ENCODE data around the gene TMEM147. TPM values are rescaled to one million over a fixed set of nuclear protein-coding genes. Genes with fewer than 3 reads are reported as not detected.

Gene TMEM147
- total RNA-seq, 2 donors from 2014 or later, result 49.7 to 75.8 TPM

DNA sequence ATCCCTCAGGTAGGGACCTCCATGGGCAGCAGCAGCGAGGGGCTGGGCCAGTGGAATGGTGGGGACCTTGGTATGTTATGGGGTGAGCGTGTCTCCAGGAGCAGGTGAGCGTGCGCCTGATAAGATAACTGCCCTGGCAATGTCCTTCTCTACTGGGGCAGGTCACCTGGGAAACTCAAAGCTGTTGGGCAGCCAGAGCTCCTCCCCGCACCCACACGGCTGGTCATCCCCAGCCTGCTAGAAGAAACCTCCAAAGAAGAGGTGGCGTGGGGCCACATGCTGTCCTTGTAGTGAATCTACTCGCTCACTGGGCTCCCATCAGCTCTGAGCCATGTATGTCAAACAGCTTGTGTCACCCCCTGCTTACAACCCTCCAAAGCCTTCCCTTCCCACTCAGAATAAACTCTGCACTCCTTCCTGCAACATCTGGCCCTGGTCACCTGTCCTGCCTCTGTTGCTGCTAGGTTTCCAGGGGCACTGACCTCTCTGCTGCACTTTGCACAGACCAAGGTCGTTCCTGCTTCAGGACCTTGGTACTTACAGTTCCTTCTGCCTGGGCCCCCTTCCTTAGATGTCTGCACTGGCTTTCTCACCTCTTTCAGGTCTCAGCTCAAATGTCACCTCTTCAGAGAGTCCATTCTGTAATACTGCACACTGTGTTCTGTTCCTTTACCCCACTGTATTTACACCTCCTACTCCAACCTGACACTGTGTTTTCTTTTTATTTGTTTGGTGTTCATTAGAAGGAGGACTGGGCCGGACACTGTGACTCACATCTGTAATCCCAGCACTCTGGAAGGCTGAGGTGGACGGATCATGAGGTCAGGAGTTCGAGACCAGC is 19.8 kb downstream of the TMEM147 start:
- Histone ChIP-seq H3K4me1 (ENCODE audit: control insufficient read depth in 1 of 2, low read depth in 2 of 2) (no peaks in the 10 kb centered on the region), H3K27ac (no peak overlapping the region), H3K4me3 (no peak overlapping the region), H3K9me3 (no peaks in the 10 kb centered on the region), H3K36me3 (no peaks in the 10 kb centered on the region), H3K27me3 (replicated peaks; ENCODE audit: insufficient read depth) (no peaks in the 10 kb centered on the region)
- DNase-seq (ENCODE audit: low spot score) (no peak), ATAC-seq (ENCODE audit: insufficient number of reproducible peaks, low FRiP score, low read depth) (no peak)
- TF ChIP-seq, protein P1, sequence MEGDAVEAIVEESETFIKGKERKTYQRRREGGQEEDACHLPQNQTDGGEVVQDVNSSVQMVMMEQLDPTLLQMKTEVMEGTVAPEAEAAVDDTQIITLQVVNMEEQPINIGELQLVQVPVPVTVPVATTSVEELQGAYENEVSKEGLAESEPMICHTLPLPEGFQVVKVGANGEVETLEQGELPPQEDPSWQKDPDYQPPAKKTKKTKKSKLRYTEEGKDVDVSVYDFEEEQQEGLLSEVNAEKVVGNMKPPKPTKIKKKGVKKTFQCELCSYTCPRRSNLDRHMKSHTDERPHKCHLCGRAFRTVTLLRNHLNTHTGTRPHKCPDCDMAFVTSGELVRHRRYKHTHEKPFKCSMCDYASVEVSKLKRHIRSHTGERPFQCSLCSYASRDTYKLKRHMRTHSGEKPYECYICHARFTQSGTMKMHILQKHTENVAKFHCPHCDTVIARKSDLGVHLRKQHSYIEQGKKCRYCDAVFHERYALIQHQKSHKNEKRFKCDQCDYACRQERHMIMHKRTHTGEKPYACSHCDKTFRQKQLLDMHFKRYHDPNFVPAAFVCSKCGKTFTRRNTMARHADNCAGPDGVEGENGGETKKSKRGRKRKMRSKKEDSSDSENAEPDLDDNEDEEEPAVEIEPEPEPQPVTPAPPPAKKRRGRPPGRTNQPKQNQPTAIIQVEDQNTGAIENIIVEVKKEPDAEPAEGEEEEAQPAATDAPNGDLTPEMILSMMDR (IDR thresholded peaks at IDR 0.05), result no peak

DNA sequence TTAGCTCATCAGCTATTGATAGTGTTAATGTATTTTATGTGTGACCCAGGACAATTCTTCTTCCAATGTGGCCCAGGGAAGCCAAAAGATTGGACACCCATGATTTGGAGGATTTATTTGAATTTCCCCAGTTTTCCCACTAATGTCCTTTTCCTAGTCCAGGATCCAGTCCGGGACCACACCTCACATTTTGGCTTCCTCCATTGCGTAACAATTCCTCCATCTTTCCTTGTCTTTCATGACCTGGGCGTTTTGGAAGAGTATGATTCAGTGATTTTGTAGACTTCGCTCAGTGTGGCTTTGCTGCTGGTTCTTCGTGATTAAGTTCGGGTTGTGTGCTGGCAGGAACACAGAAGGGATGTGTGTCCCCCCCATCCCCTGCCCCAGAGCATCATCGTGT is 21.3 kb downstream of the TMEM147 start:
- Histone ChIP-seq H3K4me1 (ENCODE audit: control insufficient read depth in 1 of 2, low read depth in 2 of 2) (no peaks in the 10 kb centered on the region), H3K4me3 (no peak overlapping the region), H3K27ac (no peak overlapping the region), H3K36me3 (no peaks in the 10 kb centered on the region), H3K27me3 (replicated peaks; ENCODE audit: insufficient read depth) (no peaks in the 10 kb centered on the region), H3K9me3 (no peaks in the 10 kb centered on the region)
- ATAC-seq (ENCODE audit: insufficient number of reproducible peaks, low FRiP score, low read depth), result no peak
- TF ChIP-seq, protein P1 (IDR thresholded peaks at IDR 0.05), result no peak
- DNase-seq (ENCODE audit: low spot score), result no peak

DNA sequence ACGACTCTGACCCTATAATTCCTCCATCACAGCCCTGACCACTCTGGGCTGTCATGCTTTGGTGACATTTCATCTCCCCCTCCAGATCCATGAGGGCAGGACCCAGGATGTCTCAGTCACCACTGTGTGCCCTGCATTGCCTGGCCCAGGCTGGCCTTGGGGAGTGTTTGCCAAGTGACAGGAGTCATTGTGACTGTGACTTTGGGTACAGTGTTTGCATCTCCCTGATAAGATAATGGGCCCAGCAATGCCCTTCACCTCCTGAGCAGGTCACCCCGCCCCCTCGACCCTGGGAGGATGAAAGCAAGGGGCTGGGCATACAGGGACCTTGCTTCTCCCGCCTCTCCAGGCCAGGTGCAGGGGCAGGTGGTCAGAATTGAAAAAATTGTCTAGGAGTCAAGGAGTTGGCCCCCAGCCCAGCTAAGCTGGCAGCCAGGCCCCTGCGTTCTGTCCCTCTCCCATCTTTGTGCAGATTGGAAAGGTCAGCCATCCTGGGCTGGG is 23.9 kb downstream of the TMEM147 start:
- ATAC-seq (ENCODE audit: insufficient number of reproducible peaks, low FRiP score, low read depth), result no peak
- DNase-seq (ENCODE audit: low spot score), result no peak
- H3K4me1 ChIP-seq (ENCODE audit: control insufficient read depth in 1 of 2, low read depth in 2 of 2), result no peaks in the 10 kb centered on the region
- no peaks in the 10 kb centered on the region for H3K36me3 ChIP-seq
- no peaks in the 10 kb centered on the region for H3K9me3 ChIP-seq
- H3K4me3 ChIP-seq, result no peak overlapping the region
- H3K27ac ChIP-seq, result no peak overlapping the region
- no peaks in the 10 kb centered on the region for H3K27me3 ChIP-seq (replicated peaks; ENCODE audit: insufficient read depth)
- TF ChIP-seq, protein P1 (IDR thresholded peaks at IDR 0.05), result no peak

DNA sequence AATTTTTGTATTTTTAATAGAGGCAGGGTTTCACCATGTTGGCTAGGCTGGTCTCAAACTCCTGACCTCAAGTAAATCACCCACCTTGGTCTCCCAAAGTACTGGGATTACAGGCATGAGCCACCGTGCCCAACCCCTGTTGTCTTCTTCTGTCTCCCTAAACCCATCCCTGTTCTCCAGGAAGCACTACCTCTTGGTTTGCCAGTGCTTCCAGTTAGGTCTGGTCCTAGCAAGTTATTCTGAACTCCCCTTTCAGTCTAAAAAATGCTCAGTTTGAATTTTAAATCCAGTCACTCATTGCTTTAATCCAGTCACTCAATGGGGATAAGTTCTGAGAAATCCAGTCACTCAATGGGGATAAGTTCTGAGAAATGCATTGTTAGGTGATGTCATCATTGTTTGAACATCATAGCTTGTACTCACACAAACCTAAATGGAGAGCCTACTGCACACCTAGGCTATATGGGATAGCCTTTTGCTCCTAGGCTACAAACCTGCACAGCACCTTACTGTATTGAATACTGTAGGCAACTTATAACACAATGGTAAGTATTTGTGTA is 26.1 kb downstream of the TMEM147 start:
- no peak for DNase-seq (ENCODE audit: low spot score)
- H3K27ac ChIP-seq, result no peak overlapping the region

DNA sequence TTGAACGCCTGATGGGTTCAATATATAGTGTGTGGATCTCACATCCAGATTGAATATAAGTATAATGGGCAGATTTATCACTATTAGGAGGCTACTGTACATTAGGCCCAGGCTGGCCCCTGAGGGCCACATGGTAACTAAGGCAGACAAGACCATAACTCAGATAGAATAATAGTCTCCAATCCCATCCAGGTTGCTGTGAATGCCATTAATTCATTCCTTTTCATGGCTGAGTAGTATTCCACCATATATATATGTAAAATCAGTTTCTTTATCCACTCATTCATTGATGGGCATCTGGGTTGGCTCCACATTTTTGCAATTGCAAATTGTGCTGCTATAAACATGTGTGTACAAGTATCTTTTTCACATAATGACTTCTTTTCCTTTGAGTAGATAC is 32.5 kb downstream of the TMEM147 start:
- TF ChIP-seq, protein P1 (IDR thresholded peaks at IDR 0.05), result no peak
- H3K27me3 ChIP-seq (replicated peaks; ENCODE audit: insufficient read depth), result no peaks in the 10 kb centered on the region
- H3K4me1 ChIP-seq (ENCODE audit: control insufficient read depth in 1 of 2, low read depth in 2 of 2), result no peaks in the 10 kb centered on the region
- ATAC-seq (ENCODE audit: insufficient number of reproducible peaks, low FRiP score, low read depth), result no peak
- H3K9me3 ChIP-seq, result peaks cover 19% of the 10 kb centered on the region
- H3K36me3 ChIP-seq, result no peaks in the 10 kb centered on the region
- H3K27ac ChIP-seq, result no peak overlapping the region
- DNase-seq (ENCODE audit: low spot score), result no peak
- H3K4me3 ChIP-seq, result no peak overlapping the region

More for the DNA sequence above, 26.1 kb downstream of the TMEM147 start:
- Histone ChIP-seq H3K36me3 (no peaks in the 10 kb centered on the region), H3K4me1 (ENCODE audit: control insufficient read depth in 1 of 2, low read depth in 2 of 2) (no peaks in the 10 kb centered on the region), H3K9me3 (peaks cover 11% of the 10 kb centered on the region), H3K27me3 (replicated peaks; ENCODE audit: insufficient read depth) (no peaks in the 10 kb centered on the region), H3K4me3 (no peak overlapping the region)
- TF ChIP-seq, protein P1 (IDR thresholded peaks at IDR 0.05), result no peak
- no peak for ATAC-seq (ENCODE audit: insufficient number of reproducible peaks, low FRiP score, low read depth)

All from thoracic aorta (tissue), 2 donors.